ENCODE measurements around the gene BLTP3A. TPM values are rescaled to one million over a fixed set of nuclear protein-coding genes. Genes with fewer than 3 reads are reported as not detected.

Gene BLTP3A
- total and polyA plus RNA-seq, 2 of the 8 experiments (the other 6 are each of a cell fraction or from before 2014, with no cell fraction given), result 8.5 to 17.2 TPM

DNA sequence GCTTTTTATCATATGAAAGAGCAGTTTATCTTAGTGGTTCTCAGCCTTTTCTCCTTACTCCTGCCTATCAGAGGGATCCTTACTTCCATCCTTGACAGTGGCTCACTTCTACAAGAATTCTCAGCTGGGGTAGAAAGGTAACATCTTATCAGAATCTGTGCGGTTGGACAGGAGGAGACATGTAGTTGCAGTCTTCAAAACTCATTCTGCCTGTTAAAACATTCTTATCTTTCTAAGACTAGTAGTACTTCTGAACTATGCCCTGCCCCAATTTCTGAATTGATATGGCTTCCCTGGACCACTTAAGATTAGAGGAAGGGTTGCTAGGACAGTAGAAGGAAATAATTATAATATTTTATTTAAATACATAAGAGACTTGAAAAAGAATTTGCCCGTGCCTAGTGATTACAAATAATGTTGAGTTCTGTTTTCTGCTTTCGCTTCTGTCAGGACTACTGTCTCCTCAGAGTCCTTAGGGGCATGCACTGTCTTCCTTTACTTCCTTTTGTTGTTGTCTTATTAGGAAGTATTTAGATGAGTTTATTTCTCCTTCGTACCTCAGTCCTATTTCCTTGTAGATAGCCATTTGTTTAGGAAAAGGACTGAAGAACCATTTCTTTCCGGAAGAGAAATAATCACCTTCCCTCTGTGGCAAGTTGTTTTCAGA is 24.9 kb downstream of the BLTP3A start (continued):
- no peak for TF ChIP-seq EGR1 (IDR thresholded peaks at IDR 0.05; ENCODE audit: borderline replicate concordance, low read depth, low read length)

Measured in H1 (cell line).